ENCODE data around the gene CDH4.

CDH4 gene

DNA sequence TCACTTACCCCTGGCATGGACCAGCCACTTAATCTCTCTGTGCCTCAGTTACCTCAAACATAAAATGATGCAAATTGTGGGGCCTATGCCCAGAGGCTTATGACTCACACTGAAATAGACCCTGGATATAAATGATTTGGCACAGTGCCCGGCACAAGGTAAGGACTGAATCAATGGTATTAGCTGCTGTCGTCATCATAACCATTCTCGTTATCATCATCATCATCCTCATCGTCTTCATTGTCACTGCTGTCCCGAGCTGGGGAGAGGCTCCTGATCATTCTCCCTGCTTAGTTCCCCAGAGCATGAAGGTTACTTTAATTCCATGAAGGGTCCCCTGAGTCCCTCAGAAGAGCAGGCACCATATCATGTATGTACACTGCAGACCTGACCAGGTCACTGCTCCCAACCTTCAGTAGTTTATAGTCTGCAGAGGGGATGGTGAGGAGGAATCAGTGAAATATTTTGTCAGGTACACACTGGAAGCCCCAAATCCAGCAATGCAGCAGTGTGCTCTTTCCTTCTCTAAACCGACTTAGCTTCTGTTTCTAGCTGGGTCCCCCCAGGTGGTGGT is 664.3 kb downstream of the CDH4 start:
- no peak for DNase-seq

- no peak for DNase-seq
Measured at GRCh38 chr20:61917474-61918145, 665.5 kb downstream of the CDH4 start.

GRCh38 chr20:61918548-61918947 is 666.5 kb downstream of the CDH4 start:
- no peak for DNase-seq

GRCh38 chr20:61919239-61919638 is 667.2 kb downstream of the CDH4 start:
- no peak for DNase-seq

DNA sequence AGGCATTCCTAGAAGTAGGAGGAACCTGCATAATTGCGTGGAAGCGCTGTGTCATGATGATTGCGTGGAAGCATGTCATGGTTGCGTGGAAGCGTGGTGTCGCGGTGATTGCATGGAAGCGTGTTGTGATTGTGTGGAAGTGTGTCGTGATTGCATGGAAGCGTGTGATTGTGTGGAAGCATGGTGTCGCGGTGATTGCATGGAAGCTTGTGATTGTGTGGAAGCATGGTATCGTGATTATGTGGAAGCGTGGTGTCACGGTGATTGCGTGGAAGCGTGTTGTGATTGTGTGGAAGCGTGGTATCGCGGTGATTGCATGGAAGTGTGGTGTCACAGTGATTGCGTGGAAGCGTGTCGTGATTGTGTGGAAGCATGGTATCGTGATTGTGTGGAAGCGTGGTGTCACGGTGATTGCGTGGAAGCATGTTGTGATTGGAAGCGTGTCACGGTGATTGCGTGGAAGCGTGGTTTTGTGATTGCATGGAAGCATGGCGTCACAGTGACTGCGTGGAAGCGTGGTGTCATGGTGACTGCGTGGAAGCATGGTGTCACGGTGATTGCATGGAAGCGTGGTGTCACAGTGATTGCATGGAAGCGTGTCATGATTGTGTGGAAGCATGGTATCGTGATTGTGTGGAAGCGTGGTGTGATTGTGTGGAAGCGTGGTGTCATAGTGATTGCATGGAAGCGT is 667.8 kb downstream of the CDH4 start:
- DNase-seq, result no peak

DNA sequence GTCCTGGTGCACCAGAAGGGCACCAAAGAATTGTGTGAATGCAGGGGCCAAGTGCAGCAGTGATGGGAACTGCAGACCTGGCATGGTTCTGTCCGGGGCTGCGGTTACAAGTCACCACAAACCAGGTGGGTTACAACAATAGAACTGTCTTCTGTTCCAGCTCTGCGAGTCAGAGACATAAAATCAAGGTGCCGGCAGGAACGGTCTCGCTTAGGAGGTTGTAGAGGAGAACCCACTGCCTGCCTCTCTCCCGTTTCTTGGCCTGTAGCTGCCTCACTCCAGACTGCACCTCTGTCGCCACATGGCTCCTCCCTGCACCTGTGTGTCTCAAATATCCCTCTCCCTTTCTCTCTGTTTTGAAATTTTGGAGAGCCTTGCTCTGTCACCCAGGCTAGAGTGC is 670.4 kb downstream of the CDH4 start:
- DNase-seq, result no peak

- no peak for DNase-seq
Measured at GRCh38 chr20:61922936-61923335, 670.9 kb downstream of the CDH4 start.

DNA sequence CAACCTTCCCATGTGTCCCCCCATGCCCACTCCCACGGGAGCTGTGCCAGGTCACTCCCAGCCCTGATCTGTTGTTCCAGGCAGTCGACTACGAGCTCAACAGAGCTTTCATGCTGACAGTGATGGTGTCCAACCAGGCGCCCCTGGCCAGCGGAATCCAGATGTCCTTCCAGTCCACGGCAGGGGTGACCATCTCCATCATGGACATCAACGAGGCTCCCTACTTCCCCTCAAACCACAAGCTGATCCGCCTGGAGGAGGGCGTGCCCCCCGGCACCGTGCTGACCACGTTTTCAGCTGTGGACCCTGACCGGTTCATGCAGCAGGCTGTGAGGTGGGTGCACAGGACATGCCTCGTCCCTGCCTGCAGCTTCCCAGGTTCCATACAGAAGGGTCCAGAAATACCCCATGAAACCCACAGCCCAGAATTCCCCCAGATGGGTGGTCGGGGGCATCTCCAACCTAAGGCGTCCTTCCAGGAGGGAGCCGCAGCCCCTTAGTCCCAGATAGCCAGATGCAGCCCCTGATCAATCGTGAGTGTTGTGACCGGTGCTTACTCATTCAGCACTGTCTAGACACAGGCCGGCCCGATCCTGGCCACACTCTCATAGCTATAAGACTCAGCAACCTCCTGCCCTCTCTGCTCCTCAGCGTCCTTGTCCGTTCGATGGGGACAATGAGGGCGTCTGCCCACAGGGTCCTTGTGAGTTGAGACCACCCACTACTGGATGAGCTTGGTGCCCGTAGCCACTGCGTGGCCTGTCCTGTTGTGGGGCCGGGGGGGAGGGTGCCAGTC is 671.5 kb downstream of the CDH4 start:
- DNase-seq, result no peak

DNA sequence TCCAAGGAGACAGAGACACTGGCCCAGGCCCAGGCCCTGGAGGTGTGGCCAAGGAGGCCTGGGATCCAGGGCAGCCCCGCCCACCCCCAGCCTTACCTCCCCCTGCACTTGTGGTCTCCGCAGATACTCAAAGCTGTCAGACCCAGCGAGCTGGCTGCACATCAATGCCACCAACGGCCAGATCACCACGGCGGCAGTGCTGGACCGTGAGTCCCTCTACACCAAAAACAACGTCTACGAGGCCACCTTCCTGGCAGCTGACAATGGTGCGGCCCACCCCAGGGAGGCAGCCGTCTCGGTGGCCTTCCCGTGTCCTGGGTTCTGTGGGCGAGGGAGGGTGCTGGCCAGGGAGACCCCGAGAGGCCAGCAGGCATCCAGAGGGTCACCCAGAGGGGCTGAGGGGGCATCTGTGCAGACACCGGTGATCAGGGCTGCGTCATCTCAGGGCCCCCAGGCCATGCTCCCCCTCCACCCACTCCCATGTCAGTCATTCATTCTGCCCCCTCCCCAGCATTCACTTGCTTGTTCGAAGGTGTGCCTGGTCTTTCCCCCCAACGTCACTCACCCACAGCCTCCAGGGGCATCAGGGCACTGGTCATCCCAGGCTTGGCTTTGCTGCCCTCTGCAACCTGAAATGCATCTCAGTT is 672.3 kb downstream of the CDH4 start:
- DNase-seq, result no peak

GRCh38 chr20:61924858-61925554 is 672.9 kb downstream of the CDH4 start:
- no peak for DNase-seq

DNA sequence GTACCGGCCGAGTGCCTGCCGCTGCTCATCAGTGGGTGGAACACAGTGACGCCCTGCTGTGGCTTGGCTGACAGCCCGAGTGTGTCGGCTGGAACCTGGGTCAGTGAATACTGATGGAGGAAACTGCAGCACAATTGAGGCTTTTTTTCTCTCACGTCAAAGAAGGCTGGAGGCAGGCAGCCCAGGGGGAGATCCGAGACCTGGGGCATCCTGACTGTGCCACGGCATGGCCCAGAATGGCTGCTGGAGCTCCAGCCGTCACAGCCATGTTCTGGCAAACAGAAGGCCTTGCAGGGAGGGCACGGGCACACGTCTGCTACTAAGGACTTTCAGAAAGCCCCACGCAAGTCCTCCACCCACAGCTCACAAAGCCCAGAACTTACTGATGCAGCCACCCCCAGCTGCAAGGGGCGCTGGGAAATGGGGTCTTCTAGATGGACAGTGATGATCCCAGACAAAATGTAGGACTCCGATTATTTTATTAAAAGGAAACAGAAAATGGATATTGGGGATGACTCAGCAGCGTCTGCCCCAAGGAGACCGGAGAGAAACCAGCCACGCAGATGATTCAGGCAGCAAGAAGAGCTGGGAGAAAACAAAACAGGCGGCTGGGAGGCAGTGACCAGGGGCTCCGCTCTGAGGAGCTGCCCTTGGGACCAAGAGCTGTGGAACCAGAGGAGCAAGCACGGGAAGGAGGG is 673.6 kb downstream of the CDH4 start:
- DNase-seq, result no peak

DNA sequence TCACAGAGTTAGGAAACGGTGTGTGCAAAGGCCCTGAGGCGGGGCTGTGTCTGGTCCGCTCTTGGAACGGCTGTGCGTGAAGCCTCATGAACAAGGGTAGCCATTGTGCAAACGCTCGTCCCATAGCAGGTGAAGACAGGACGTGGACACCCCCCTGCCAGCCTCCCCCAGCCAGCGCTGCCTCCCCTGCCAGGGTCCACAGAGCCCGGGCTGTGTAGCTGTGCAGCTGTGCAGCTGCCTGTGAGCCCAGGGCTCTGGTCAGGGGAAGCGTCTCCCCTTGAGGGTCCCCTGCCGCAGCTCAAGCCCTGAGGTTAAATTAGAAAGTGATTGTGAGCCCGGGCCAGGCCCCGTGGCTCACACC is 674.2 kb downstream of the CDH4 start:
- no peak for DNase-seq

- DNase-seq, result no peak
Measured at GRCh38 chr20:61926796-61927192, 674.7 kb downstream of the CDH4 start.

- no peak for DNase-seq
Measured at GRCh38 chr20:61927193-61927825, 675.2 kb downstream of the CDH4 start.

GRCh38 chr20:61927826-61928541 is 675.9 kb downstream of the CDH4 start:
- no peak for DNase-seq

DNA sequence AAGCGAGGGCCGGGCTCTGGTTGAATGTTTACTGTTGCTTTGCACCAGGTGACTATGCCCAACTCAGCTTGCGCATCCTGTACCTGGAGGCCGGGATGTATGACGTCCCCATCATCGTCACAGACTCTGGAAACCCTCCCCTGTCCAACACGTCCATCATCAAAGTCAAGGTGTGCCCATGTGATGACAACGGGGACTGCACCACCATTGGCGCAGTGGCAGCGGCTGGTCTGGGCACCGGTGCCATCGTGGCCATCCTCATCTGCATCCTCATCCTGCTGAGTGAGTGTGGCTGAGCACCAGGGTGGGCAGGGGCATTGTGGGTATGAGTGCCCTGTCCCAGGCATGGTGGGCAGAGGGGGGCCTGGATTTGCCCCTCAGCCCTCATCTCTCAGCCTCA is 677.5 kb downstream of the CDH4 start:
- no peak for DNase-seq

DNA sequence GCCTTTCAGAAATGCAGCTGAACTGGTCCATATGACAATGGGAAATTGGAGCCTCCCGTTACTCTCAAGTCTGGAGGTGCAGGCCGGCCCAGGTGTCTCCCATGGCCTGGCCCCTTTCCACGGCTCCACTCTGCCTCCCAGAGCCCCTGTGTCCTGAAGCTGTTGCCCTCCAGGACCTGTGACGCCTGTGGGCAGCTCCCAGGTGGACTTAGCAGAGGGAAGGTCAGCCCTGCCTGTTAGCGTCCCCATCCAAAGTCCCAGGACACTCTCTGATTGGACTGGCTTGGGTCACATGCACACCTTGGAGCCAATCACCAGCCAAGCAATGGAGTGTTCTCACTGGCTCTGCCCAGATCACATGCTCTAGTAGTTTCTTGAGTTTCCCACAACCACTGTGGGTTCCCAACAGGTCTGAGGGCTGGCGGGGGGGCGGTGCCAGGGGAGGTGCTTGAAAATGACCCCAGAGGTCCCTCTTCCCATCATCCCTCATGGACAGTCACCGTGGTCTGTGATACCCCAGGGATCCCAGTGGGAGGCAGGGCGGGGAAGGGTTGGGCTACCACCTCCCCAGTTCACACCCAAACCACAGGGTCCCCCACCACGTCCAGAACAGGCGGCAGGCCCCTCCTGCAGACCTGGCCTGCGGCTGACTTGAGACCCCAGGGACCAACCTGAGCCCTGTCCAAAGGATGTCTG is 678.1 kb downstream of the CDH4 start:
- no peak for DNase-seq

- DNase-seq, result no peak
Measured at GRCh38 chr20:61930776-61931475, 678.9 kb downstream of the CDH4 start.

GRCh38 chr20:61931476-61932198 is 679.6 kb downstream of the CDH4 start:
- no peak for DNase-seq
